GM19328 (cell line): ENCODE data around the gene CCNA2.

Source experiments
- ATAC-seq: cut with Tn5 transposase; IDR thresholded peaks from one replicate; pipeline ENCODE4 v1.9.1; 2021; ENCODE audit warnings: mild to moderate bottlenecking, moderate library complexity; ENCODE audit not compliant: unreplicated experiment

CCNA2 gene

DNA sequence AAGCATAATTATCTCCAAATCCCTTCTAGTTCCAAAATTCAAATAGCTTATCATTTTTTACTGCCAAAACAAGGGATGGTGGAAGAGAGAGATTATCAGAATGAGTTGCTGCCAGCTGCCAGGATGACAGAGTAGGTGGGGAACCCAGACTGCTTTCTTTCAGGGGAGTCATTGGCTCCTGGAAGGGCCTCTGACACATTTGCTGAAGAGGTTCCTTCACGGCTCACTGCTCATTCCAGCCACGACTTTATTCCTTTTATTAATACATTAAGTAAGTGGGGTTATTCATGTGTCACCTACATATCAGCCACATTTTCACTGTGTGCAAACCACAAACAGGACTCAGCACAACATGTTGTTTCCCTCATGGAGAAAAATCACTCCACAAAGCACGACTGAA is 46.1 kb downstream of the CCNA2 start:
- ATAC-seq = peak; percentile 44

DNA sequence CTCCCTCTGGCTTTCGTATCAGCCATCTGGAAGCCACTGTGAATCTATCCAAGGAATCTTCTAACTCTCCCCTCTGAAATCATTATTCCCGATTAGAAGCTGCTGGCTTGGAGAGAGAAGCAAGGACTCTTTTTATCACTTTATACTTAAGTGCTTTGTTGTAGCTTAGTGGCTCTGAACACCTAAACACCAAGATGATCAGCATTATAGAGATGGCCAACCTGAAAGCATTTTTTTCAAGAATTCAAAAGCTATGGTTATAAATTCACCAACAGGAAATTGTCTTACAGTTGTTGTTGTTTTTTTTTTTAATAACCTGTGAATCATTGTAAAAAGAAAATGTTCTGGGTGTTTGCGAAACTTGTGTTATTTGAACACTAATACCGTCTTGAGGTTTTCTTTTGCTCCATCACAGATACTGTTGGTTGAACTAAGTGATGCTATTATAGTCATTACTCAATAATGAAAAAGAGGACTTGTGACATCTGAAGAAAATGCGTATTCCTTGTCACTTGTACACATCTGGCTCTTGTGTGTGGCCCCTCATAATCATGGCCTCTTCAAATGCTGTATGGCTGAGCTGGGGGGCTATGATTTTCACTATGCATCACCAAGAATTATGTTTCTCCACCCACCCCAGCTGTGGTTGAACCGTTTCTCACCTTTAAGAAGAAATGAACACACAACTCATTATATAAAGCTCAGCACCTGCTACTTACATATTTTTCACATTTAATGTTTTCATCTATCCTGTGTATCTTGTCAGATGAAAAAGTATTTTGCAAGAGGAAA is 46.9 kb downstream of the CCNA2 start:
- ATAC-seq = no peak

DNA sequence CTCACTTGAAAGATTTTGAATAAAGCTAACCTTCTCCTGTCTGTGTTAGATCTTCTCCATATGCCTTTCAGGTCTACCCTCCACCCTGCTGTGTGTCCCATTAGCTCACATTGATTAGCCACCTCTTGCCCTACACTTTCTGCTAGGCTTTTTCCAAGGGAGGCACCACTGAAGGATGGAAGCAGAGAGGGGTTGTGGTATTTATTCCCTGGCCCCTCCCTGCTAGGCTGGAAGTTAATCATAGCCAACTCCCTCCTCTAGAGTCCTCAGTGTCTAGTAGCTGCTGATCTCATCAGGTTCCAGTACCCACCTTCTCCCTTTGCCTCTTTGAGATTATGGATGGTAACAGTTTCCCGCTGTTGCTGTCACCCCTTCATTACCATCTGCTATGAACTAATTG is 49.8 kb downstream of the CCNA2 start:
- ATAC-seq = no peak

DNA sequence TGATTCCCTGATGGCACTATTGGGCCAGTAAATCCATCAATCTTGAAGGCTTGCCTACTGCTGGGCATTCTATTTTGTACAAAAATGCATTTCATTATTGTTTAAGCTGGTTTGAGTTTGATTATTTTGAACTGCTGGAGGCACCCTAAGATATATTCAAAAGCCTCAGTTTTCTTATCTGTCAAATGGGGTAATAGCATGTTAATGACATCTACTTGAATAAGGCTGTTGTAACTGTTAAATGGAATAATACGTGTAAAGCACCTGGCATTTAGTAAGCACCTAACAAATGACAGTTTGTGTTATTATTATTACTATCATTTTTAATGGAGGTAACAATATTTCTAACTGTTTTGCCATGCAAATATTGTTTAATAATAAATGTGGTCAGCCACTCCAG is 51.8 kb downstream of the CCNA2 start:
- ATAC-seq = no peak

DNA sequence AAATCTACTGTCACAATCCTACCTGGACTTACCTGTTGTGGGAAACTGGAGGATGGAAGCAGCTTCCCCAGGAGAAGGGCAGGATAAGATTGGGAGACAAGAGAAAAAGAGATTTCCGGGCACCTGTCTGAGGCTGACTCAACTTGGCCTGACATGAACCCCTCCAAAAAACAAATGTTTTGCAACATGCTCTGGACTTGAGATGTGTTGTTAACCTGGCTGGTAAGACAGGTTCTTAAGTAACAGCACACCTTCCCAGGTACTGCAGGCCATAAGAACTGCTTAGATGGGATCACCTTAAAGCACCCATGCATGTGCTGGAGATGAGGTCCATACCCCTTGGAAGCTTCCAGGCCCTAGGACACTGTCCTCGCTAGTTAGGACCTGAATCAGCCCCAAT is 54.3 kb downstream of the CCNA2 start:
- no peak for ATAC-seq

DNA sequence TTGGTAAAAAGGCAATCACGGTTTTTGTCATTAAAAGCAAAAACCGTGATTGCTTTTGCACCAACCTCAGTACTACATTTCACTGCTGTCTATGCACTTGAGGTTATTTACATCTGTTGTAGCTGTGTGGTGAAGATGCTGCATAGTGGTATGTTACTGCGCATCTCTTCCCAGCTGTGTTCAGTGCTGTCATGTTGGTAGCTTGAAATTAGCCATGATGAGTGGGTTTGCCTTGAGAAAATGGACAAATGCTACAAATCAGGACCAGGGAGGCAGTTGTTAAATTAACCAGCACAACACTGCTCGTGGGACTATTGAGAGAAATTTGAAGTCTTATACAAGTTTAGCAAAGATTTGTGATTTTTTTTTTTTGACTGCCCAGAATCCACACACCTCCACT is 56.5 kb downstream of the CCNA2 start:
- ATAC-seq = no peak
